Heart left ventricle (tissue), 13 donors: ENCODE data around the gene OTOA.

Experiments
- POLR2A ChIP-seq, 2 donors: fragments of 450-650 bp; IDR thresholded peaks; one replicate each; pipeline ENCODE4 v1.6.1; 2017; ENCODE audit warnings: antibody characterized with exemption in 2 of 2, mild to moderate bottlenecking in 2 of 2, moderate library complexity in 2 of 2
- TF ChIP-seq, protein P1 (sequence below), 12 donors: fragments of 200-600 bp; sonication (generic) in 4 of 12; IDR thresholded peaks; one replicate each; pipeline versions ENCODE4 v1.5.0 to v1.8.0; 2018 to 2022; ENCODE audit warnings: antibody characterized with exemption in 12 of 12, mild to moderate bottlenecking in 5 of 12
- donor health status: ischemic (EF 13 %, LVEDD 7.1; RV severe dilation, severe dysfunction).
- donor health status: DM: no; HTN: yes; CAD: no.
- donor health status: DM: no; HTN: no; CAD: no.
- donor health status: ischemic (EF 25% LVEDD 6.9; RV normal size, moderate dysfunction).
- donor health status: ischemic (EF 25% LVEDD 5.7; RV mildly dilated, moderate dysfunction).
- donor health status: ischemic (EF 35%, LVEDD 5.7; RV mildly dilated, moderate dysfunction).
- donor health status: nonischemic (EF 11% LVEDD 7.7; RV severe dilation, severe dysfunction).
- donor health status: DM: yes; HTN: yes; CAD: no.
- donor health status: PGD.
- donor health status: ischemic (EF 29% LVEDD 5.4; RV normal size, mild dysfunction).
- donor health status: nonischemic (EF 23%, LVEDD 6.1; RV moderate dilation, normal function).

- TF ChIP-seq, protein P1, sequence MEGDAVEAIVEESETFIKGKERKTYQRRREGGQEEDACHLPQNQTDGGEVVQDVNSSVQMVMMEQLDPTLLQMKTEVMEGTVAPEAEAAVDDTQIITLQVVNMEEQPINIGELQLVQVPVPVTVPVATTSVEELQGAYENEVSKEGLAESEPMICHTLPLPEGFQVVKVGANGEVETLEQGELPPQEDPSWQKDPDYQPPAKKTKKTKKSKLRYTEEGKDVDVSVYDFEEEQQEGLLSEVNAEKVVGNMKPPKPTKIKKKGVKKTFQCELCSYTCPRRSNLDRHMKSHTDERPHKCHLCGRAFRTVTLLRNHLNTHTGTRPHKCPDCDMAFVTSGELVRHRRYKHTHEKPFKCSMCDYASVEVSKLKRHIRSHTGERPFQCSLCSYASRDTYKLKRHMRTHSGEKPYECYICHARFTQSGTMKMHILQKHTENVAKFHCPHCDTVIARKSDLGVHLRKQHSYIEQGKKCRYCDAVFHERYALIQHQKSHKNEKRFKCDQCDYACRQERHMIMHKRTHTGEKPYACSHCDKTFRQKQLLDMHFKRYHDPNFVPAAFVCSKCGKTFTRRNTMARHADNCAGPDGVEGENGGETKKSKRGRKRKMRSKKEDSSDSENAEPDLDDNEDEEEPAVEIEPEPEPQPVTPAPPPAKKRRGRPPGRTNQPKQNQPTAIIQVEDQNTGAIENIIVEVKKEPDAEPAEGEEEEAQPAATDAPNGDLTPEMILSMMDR (IDR thresholded peaks at IDR 0.05): no peak
- no peak for TF ChIP-seq POLR2A (IDR thresholded peaks at IDR 0.05)
These were observed 19.1 kb upstream of the OTOA start for GRCh38 chr16:21644674-21645073.
